ENCODE data around the gene OPN4.
"Not testable (repeated sequence)": the region's sequence is repeated elsewhere in the genome, so short reads cannot be mapped to it uniquely, and the experiment has no call there.

OPN4 gene, protein sequence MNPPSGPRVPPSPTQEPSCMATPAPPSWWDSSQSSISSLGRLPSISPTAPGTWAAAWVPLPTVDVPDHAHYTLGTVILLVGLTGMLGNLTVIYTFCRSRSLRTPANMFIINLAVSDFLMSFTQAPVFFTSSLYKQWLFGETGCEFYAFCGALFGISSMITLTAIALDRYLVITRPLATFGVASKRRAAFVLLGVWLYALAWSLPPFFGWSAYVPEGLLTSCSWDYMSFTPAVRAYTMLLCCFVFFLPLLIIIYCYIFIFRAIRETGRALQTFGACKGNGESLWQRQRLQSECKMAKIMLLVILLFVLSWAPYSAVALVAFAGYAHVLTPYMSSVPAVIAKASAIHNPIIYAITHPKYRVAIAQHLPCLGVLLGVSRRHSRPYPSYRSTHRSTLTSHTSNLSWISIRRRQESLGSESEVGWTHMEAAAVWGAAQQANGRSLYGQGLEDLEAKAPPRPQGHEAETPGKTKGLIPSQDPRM

DNA sequence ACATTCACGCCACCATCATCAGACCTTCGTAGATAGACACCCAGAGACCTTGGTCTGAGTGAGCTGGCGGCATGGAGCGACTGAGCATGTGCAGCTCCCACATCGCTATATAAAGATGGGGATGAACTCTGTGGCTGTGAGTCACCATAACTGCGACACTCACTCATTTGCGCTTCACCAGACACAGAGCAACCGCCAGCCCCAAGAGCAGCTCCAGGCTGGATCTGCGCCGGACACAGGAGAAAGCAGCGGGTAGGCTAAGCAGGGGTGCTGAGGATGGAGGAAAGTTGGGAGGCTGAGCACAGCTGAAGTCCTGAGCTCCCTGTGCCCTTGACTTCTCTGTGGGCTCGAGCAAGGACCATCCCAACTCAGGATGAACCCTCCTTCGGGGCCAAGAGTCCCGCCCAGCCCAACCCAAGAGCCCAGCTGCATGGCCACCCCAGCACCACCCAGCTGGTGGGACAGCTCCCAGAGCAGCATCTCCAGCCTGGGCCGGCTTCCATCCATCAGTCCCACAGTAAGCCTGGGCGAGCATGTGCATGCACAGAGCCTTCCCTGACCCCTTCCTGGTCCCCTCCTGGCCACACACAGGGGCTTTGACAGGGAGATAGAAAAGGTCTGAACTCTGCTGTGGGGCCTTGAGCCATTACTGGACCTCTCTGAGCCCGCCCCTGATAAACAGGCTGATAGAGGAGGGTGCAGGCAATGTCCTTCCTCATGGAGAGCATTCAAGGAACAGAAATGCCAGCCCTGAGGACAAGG lies at the start of gene OPN4:
OPN4 (plus strand) TSS at position 137 of the 762 bp plus-strand sequence; CDS start at position 374, 237 bp downstream.
- DNase-seq (ENCODE audit: low spot score) = no peak

DNA sequence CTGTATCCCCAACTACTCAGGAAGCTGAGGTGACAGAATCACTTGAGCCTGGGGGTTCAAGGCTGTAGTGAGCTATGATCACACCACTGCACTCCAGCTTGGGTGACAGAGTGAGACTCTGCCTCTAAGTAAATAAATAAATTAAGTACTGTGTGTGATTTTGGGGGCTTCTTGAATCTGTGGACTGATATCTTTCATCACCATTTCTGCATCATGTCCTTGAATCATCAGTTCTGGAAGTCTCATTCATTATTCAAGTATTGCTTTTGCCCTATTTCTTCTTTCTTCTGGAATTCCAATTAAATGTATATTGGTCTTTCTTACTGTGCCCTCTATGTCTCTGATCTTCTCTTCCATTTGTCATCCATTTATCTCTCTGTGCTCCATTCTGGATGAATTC lies 46.7 kb upstream of the OPN4 start:
- DNase-seq (ENCODE audit: low spot score) = no peak

DNA sequence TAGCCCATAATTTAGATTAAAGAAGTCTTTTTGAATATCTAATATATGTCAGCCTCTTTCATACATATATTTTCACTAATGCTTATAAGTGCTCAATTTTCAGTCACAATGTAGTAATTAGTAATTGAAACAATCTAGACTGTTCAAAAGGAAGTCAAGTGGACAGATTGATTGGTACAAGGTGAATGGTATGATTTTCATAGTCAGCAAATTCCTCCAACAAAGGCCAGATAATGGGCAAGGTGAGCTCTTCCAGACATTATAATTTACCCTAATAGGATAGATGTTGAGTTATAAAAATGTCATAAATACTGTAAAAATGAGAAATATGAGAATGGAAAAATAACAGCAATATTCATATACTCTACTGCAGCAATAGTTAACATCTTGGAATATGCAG lies 44.4 kb upstream of the OPN4 start:
- no peak for DNase-seq (ENCODE audit: low spot score)

DNA sequence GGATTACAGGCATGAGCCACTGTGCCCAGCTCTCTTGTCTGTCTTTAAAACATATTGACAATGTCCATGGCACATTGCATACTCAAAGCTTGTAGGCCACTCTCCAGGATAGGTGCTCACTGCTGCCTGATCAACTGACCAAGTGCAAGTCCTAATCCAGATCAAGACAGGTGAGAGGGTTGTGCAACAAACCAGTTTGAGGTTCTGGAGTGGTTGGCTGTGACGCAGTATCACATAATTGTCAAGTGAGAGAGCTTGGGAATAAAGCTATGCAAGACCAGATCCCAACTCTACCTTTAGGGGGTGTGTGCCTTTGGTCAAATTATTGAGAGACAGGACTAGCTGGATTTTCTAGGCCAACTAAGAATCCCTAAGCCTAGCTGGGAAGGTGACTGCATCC lies 43.0 kb upstream of the OPN4 start:
- no peak for DNase-seq (ENCODE audit: low spot score)

DNA sequence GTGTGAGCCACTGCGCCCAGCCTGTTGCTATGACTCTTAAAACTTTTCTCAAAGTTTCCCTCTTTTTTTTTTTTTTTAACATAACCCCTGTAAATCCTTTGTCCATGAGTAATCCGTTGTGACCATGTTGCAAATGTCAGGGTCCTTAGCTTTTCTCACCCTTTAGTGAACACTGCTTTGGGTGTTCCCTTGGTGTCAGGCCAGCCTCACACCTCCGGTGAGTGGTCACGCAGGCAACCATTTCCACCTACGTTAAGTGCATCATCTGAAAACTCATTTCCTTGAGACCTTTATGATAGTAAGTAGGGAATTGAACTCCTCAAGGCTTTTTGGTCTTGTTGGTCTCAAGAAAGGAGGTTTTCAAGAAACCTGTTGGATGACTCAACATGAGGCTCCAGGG lies 41.3 kb upstream of the OPN4 start:
- DNase-seq (ENCODE audit: low spot score) = no peak

DNA sequence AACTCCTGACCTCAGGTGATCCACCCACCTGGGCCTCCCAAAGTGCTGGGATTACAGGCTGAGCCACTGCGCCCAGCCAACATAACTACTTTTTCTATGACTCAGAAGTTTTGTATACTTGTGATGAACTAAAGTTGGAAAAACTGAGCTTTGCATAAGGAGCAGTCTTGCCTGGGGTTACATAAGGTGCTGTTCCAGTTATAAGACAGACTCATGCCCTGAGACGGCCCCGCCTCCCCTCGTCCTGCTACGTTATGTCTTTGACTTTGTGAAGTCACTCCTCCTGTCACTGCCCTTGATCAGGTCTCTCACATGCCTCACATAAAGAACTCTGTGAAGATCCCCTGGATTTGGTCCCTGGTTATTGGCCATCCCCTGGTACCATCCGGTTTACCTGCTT lies 40.4 kb upstream of the OPN4 start:
- no peak for DNase-seq (ENCODE audit: low spot score)

DNA sequence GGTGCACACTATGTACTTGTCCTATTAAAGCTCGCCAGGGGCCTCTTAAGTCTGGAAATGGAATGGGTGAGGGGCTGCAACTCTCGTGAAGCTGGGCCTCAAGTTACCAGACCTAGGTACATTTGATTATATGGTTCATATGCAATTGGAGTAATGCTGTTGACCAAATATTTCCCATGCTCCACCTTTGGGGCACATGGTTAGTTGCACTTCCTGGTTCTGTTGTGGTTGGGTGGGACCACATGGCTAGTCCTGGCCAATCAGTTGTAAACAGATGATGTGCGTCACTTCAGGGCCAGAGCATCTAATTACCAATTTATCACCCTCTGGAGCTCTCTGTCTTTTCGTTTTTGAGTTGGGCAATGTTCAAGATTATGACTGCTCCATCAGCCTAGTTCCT lies 39.5 kb upstream of the OPN4 start:
- no peak for DNase-seq (ENCODE audit: low spot score)

DNA sequence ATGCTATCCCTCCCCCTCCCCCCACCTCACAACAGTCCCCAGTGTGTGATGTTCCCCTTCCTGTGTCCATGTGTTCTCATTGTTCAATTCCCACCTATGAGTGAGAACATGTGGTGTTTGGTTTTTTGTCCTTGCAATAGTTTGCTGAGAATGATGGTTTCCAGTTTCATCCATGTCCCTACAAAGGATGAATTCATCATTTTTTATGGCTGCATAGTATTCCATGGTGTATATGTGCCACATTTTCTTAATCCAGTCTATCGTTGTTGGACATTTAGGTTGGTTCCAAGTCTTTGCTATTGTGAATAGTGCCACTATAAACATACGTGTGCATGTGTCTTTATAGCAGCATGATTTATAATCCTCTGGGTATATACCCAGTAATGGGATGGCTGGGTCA lies 37.1 kb upstream of the OPN4 start:
- not testable (repeated sequence) for DNase-seq (ENCODE audit: low spot score)

DNA sequence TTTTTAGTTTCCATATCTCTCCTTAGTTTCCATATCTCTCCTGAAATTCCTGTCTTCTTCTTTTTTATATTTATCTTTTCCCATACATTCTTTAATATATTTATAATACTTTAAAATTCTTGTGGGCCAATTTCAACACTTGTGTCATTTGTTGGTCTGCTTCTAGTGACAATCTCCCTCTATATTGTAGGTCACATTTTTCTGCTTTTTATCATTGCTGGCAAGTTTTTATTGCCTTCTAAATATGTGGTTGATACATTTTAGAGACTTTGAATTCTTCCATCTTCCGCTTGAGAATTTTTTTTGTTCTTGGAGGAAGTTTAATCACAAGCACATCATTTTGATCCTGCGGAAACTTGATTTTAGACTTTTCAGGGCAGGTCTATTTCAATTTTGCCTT lies 26.0 kb upstream of the OPN4 start:
- no peak for DNase-seq (ENCODE audit: low spot score)

DNA sequence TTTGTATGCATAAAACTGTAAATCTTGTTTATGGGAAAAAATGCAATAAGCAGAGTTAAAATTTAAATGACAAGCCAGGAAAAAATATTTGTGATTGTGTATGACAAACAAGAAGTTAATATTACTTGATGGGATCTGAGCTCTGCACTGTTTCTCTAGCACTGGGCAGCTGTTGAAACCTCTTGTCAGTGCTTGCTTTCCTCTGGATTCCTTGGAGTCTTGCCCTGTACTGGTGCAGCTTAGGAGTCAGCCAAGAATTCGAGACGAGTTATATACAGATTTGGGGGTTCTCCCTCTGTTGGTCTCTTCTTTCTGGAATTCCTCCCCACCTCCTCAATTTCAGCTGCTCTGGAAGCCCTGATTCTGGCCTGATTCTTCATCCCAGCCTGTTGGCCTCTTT lies 24.3 kb upstream of the OPN4 start:
- DNase-seq (ENCODE audit: low spot score) = no peak

DNA sequence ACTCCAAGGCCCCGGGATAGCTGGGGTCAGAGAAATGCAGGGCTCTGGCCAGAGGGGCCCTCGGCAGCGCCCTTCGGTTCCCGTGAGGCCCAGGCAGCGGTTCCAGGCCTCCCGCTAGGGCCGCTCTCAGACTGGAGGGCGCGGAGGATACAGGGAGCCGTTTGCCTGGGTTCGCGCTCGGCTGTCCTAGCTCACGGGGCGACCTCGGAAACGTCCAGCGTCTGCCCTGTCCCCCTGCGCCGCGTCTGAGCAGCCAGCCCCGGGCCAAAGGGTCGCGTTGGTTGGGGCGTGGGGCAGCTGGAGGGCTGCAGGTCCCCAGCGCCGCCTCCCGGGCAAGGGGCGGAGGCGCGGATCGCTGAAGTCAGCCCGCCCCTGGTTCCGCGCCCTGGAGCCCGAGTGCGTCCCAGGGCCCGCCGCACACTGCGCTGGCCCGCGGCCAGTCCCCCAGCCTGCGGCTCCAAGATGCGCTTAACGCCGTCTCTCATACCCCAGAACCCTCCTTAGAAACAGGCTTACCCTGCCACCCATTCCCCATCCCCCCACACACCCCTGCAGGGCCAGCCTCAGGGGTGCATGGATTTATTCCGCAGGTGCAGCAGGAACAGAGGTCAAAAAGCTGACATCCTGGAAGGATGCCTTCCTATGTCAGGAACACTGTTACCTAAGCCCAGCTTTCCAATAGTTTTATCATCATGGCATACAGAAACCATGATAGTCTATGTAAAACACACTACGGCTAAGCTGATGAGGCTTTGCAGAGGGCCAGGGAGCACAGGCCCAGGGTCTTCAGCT lies 22.1 kb upstream of the OPN4 start:
- peak; percentile 79 for DNase-seq (ENCODE audit: low spot score)

DNA sequence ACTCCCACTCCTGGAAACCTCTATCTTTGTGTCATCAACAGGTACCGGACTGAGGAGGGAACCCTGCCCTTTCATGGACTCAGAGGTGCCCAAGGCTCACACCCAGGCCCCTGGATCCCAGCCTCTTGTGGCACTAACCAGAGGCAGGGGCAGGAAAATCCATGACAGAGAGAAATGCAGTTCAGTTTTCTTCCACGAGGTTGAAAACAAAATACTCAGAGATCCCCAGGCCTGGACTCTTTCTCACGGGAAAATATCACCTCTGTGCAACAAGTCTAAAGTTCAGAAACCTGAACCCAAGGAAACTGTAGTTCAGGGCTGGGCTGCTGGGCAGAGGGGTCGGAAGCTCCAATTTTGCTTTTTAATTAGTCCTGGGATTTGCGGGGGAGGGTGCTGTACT lies 21.4 kb upstream of the OPN4 start:
- no peak for DNase-seq (ENCODE audit: low spot score)

DNA sequence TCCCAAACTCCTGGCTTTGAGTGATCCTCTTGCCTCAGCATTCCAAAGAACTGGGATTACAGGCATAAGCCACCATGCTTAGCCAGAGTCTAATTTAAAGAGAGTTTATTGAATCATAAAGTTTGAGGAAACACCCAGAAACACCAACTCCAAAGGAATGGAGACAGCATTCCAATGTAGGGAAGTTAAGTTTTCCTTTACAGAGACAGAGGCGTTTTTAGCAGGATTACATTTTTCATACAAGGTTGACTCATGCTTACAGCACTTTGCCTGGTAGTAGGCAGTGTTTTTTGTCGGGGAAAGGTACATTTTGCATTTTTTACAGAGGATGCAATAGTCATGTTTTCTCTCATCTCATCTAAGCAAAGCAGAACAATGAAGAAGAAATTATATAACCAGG lies 18.9 kb upstream of the OPN4 start:
- DNase-seq (ENCODE audit: low spot score) = peak; percentile 85

DNA sequence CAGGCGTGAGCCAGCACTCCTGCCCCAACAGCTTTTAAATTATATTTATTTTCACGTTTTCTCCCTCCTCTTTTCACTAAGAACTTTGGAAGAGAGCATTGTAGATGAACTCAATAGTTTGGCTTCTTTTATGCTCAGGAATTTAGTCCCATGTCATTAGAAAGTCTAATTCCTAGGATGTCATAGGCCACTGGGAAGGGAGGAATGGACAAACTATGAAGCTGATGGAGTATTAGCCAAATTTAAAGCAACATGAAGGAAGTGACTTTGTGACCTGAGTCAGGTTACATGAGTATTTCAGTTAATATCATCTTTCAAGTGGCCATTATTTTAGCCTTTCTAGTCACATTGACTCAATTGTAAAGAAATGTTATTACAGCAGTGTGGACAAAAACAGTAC lies 18.0 kb upstream of the OPN4 start:
- peak; percentile 13 for DNase-seq (ENCODE audit: low spot score)

DNA sequence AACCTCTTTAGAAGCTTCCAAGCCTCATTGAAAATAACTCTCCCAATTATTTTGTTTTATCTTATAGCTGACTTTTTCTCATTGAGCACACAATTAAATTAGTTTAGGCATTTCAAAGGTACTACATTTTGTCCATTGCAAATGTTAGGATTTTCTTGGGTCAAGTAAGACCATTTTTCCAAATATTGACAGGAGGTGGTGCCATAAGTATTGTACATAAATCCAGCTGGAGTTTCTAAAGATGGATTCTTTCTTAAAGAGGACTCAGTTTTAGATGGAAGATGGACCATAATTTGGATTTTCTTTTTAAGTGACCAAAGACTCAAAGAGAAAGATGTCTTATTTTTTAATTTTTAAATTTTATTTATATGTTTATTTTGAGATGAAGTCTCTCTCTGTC lies 12.3 kb upstream of the OPN4 start:
- DNase-seq (ENCODE audit: low spot score) = no peak

DNA sequence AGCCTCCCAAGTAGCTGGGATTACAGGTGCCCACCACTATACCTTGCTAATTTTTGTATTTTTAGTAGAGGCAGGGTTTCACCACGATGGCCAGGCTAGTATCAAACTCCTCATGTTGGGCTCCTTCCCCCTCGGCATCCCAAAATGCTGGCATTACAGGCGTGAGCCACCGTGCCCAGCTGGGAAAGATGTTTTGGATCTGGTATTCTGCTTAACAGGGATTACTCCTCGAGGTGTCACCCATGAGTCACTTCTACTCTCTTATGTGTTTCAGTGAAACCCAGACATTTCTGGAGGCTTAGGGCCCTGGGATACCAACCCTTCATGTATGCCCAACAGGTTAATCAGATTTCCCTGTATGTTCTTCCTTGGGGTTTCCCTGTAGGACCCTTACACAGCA lies 11.8 kb upstream of the OPN4 start:
- DNase-seq (ENCODE audit: low spot score) = peak; percentile 74

DNA sequence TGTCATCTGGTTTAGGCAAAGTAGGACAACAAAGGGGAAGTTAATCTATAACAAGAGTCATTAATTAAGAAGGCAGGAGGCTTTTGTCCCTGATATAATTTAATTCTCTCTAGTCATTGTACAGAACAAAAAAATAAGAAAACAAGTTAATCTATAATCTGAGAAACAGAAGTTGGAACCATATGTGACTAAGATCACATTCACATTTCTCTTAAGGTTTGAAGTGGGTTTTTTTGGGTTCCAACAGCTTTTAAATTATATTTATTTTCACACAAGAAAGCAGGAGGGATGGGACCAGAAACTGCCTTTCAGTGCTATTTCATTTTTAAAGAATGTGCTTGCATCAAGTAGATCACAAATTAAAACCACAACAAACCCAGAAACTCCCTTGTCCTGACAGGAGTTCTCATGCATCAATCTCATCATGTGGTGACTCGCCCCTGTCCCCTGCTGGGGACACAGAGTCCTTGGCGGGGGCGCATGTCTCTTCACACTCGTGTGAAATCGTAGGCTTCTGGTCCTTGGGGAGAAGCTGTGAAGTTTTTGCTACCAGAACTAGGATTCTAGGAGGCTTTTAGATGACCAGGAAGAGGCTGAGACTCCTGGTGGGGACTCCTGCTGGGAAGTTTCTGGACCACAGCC lies 10.1 kb upstream of the OPN4 start:
- peak; percentile 55 for DNase-seq (ENCODE audit: low spot score)

DNA sequence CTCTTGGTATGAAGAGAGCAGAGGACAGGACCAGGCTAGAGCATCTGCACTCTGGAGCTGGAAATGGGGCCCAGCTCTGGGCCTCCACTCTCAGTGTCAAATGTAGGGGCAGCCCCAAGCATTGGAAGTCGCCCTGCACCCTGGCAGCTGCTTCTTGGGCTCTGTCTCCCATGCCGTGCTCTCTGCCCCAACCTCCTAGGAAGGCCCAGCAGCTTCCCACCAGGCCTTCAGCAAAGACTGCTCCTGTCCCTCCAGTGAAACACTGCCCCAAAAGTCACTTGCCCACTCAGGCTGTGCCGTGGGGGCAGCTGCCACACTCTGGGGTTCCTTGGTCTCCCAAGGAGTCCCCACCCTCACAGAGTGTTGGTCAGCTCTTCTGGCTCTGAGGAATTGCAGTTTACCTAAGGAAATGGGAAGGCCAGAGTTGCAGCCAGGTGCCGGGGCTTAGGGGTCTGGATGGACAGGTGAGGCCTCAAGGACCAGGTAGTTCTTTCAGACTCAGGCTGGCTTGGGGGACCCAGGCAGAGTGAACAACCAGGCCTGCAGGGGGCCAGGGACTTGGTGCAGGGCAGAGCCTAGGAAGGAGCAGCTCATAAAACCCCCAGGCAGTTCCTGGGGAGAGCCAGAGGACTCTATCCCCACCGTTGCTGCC lies 9.4 kb upstream of the OPN4 start:
- no peak for DNase-seq (ENCODE audit: low spot score)

DNA sequence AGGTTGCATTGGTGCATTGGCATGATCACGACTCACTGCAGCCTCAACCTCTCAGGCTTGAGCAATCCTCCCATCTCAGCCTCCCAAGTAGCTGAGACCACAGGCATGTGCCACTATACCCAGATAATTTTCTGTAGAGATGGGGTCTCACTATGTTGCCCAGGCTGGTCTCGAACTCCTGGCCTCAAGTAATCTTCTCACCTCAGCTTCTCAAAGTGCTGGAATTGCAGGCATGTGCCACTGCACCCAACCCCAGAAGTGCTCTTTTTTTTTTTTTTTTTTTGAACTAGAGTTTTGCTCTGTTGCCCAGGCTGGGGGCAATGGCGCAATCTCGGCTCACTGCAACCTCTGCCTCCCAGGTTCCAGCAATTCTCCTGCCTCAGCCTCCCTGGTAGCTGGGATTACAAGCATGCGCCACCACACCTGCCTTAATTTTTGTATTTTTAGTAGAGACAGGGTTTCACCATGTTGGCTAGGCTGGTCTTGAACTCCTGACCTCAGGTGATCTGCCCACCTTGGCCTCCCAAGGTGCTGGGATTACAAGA lies 8.7 kb upstream of the OPN4 start:
- DNase-seq (ENCODE audit: low spot score) = not testable (repeated sequence)

DNA sequence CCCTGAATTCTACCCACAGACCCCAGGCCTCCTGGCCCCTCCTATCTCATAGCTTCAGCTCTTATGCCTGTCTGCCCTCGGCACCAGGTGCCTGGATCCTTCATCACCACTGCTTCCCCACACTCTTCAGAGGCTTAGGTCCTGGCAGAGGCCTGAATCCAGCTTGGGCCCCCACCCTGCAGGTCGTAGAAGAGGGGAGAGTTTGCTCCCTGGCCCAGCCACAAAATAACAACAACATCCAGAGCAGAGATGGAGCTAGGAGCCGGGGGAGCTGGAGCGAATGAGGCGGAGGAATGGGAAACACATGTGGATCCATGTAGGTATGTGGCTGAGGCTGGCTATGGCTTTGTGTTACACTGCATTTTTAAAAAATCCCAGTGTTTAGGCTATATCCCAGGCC lies 7.8 kb upstream of the OPN4 start:
- DNase-seq (ENCODE audit: low spot score) = no peak

DNA sequence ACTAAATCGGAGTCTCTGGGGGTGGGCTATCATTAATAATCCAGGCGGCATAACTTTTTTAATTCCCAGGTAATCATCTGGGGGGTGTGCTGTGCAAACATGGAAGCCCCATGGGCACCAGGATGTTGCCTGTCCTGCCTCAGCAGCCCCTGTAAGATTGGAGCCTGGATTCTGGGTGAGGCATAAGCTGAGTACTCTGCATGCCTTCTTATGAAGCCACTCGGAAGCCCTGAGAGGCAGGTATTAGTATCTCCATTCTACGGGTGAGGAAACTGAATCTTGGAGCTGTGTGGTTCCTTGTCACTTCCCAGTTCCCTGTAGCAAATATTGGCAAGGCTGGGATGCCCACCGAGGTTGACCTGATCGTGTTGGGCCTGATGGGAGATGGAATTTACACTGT lies 7.4 kb upstream of the OPN4 start:
- no peak for DNase-seq (ENCODE audit: low spot score)

Data from AG20443 (cell line).